Measurements from ENCODE around the gene NEO1. TPM values are rescaled to one million over a fixed set of nuclear protein-coding genes. Genes with fewer than 3 reads are reported as not detected.

Gene NEO1
- total RNA-seq, 1 donor from 2014 or later = 136 TPM

GRCh38 chr15:73125219-73125618 lies 73.0 kb downstream of the NEO1 start:
- Mint-ChIP-seq H3K4me1 (no peaks in the 10 kb centered on the region), H3K27ac (no peak overlapping the region), H3K27me3 (ENCODE audit: low read depth) (no peaks in the 10 kb centered on the region), H3K4me3 (no peak overlapping the region), H3K9me3 (no peaks in the 10 kb centered on the region), H3K36me3 (peaks cover 19% of the 10 kb centered on the region)
- no peak for TF ChIP-seq CTCF (IDR thresholded peaks at IDR 0.05; ENCODE audit: unreplicated experiment)
- DNase-seq (ENCODE audit: low spot score in 2 of 2, unreplicated experiment in 2 of 2) = no peak

DNA sequence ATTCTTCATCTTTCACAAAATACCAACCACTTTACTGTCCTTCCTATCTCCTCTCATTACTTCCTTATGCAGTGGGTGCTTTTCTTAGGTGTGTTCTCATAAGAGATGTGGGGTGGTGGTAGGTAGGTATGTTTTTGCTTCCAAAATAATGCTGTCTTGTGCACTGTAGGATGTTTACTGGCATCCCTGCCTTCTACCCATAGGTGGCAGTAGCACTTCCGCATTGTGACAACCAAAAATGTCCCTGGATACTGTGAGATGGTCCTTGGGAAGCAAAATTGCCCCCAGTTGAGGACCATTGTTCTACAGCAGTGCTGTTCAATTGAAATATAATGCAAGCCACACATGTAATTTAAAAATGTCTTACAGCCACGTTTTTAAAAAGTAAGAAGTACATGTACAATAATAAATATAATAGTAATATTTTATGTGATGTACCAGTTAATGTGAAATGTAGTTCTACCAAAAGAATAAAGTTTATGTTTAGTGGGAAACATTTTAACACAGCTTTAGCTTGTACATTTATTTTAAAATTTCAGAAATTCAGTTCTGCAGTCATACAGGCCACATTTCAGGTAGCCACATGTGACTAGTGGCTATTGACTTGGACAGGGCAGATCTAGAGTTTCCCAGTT lies 75.2 kb downstream of the NEO1 start:
- peak; percentile 66 for TF ChIP-seq CTCF (IDR thresholded peaks at IDR 0.05; ENCODE audit: unreplicated experiment)
- peaks cover 3% of the 10 kb centered on the region for H3K9me3 Mint-ChIP-seq
- no peak for DNase-seq (ENCODE audit: low spot score in 2 of 2, unreplicated experiment in 2 of 2)
- no peaks in the 10 kb centered on the region for H3K27me3 Mint-ChIP-seq (ENCODE audit: low read depth)
- H3K4me3 Mint-ChIP-seq = no peak overlapping the region
- peaks cover 2% of the 10 kb centered on the region for H3K4me1 Mint-ChIP-seq
- peaks cover 40% of the 10 kb centered on the region for H3K36me3 Mint-ChIP-seq
- H3K27ac Mint-ChIP-seq = no peak overlapping the region

GRCh38 chr15:73130830-73131229 lies 78.6 kb downstream of the NEO1 start:
- TF ChIP-seq CTCF (IDR thresholded peaks at IDR 0.05; ENCODE audit: unreplicated experiment) = no peak
- peaks cover 2% of the 10 kb centered on the region for H3K4me1 Mint-ChIP-seq
- no peak overlapping the region for H3K27ac Mint-ChIP-seq
- H3K9me3 Mint-ChIP-seq = peaks cover 7% of the 10 kb centered on the region
- H3K27me3 Mint-ChIP-seq (ENCODE audit: low read depth) = no peaks in the 10 kb centered on the region
- no peak for DNase-seq (ENCODE audit: low spot score in 2 of 2, unreplicated experiment in 2 of 2)
- H3K36me3 Mint-ChIP-seq = peaks cover 31% of the 10 kb centered on the region
- no peak overlapping the region for H3K4me3 Mint-ChIP-seq

DNA sequence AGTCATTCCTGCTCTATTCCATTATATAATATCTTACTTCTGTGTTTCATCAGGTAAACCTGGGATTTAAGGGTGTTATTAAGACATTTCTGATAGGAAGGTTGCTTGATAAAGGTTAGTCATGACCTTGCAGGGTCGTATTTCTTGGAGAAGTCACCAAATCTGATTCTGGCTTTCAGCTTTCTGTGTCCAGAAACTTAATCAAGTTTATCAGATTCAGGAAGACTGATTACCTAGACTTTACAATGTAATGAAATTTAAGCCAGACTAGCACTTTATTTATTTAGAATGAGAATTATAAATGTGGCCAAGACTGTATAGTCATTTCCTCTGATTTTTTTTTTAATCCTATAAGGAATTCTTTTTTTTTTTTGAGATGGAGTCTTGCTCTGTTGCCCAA lies 81.9 kb downstream of the NEO1 start:
- no peaks in the 10 kb centered on the region for H3K27me3 Mint-ChIP-seq (ENCODE audit: low read depth)
- no peak overlapping the region for H3K27ac Mint-ChIP-seq
- no peak overlapping the region for H3K4me3 Mint-ChIP-seq
- no peak for DNase-seq (ENCODE audit: low spot score in 2 of 2, unreplicated experiment in 2 of 2)
- peaks cover 7% of the 10 kb centered on the region for H3K9me3 Mint-ChIP-seq
- H3K36me3 Mint-ChIP-seq = peaks cover 37% of the 10 kb centered on the region
- peaks cover 7% of the 10 kb centered on the region for H3K4me1 Mint-ChIP-seq
- TF ChIP-seq CTCF (IDR thresholded peaks at IDR 0.05; ENCODE audit: unreplicated experiment) = no peak

DNA sequence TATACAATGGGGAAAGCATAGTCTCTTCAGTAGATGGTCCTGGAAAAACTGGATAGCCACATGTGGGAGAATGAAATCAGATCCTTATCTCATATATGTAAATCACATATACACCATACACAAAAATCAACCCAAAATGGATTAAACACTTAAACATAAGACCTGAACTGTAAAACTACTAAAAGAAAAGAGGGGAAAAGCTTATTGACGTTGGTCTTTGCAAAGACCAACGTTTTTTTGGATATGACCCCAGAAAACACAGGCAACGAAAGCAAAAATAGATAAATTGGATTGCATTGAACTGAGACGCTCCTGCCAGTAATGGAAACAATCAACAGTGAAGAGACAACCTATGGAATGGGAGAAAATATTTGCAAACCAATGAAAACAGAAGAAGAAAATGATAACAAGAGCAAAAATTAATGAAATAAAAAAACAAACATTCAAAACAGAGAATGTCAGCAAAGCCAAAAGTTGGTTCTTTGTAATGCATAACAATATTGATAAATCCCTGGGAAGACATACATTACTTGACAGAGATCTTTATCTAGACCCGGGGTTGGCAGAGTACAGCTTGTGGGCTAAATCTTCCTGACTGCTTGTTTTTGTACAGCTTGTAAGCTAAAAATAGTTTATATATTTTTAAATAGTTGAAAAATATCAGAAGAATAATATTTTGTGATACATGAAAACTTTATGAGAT lies 86.9 kb downstream of the NEO1 start:
- Mint-ChIP-seq H3K4me3 (no peak overlapping the region), H3K27me3 (ENCODE audit: low read depth) (no peaks in the 10 kb centered on the region), H3K27ac (no peak overlapping the region), H3K9me3 (no peaks in the 10 kb centered on the region), H3K36me3 (peaks cover 22% of the 10 kb centered on the region), H3K4me1 (peaks cover 24% of the 10 kb centered on the region)
- no peak for DNase-seq (ENCODE audit: low spot score in 2 of 2, unreplicated experiment in 2 of 2)
- TF ChIP-seq CTCF (IDR thresholded peaks at IDR 0.05; ENCODE audit: unreplicated experiment) = no peak
